ENCODE data around the gene CRYBB3.
"Not testable (repeated sequence)": the region's sequence is repeated elsewhere in the genome, so short reads cannot be mapped to it uniquely, and the experiment has no call there.

CRYBB3 gene

DNA sequence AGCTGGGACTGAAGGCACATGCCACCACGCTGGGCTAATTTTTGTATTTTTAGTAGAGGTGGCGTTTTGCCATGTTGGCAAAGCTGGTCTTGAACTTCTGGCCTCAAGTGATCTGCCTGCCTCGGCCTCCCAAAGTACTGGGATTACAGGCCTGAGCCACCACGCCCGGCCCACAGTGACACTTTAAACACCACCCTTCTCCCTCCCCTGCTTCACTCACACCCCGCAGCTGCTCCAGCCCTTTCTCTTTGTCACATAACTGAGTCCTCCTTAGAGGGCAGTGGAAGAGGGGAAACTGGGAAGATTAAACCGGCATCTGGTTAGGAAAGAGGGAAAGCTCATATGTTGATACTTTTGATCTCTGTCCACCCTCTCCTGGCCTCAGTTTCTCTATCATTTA, 4.9 kb downstream of the CRYBB3 start:
- in situ Hi-C loops (cut with MboI; ENCODE audit: low sequenced_read_pairs): not testable (repeated sequence)

DNA sequence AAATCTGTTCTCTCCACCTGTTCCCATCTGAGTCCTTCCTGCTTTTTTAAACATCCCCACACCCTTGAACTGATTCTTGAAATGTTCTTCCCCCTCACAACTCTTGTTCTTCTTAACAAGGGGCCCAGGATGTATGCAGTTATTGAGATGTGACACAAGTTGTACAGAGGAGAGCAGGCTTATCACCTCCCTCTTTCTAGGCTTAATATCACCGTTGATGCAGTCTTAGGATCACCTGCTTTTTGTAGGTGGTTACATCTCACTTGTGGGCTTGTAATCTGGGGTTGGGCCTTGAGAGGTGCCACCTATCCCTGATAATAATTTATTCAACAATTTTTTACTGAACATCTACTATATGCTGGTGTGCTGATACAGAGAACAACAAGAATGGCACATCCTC, 6.2 kb downstream of the CRYBB3 start:
- in situ Hi-C loops (cut with MboI; ENCODE audit: low sequenced_read_pairs): no loop called here

DNA sequence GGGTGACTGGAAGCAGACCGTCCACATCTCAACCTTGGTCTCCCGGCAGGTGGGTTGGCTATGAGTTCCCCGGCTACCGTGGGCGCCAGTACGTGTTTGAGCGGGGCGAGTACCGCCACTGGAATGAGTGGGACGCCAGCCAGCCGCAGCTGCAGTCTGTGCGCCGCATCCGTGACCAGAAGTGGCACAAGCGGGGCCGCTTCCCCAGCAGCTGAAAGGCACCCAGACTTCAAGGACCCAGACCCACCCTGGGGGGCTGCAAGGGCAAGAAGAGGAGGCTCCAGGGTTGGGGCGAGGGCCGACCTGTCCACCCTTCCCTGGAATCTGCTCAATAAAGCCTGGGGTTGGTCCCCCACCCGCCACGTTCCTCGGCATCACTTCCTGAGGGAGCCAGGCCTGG, 7.3 kb downstream of the CRYBB3 start:
- in situ Hi-C loops (cut with MboI; ENCODE audit: low sequenced_read_pairs): no loop called here

- in situ Hi-C loops (cut with MboI; ENCODE audit: low sequenced_read_pairs): no loop called here
Measured at GRCh38 chr22:25207553-25208157, 8.0 kb downstream of the CRYBB3 start.

GRCh38 chr22:25208328-25208727, 8.7 kb downstream of the CRYBB3 start:
- in situ Hi-C loops (cut with MboI; ENCODE audit: low sequenced_read_pairs): no loop called here

DNA sequence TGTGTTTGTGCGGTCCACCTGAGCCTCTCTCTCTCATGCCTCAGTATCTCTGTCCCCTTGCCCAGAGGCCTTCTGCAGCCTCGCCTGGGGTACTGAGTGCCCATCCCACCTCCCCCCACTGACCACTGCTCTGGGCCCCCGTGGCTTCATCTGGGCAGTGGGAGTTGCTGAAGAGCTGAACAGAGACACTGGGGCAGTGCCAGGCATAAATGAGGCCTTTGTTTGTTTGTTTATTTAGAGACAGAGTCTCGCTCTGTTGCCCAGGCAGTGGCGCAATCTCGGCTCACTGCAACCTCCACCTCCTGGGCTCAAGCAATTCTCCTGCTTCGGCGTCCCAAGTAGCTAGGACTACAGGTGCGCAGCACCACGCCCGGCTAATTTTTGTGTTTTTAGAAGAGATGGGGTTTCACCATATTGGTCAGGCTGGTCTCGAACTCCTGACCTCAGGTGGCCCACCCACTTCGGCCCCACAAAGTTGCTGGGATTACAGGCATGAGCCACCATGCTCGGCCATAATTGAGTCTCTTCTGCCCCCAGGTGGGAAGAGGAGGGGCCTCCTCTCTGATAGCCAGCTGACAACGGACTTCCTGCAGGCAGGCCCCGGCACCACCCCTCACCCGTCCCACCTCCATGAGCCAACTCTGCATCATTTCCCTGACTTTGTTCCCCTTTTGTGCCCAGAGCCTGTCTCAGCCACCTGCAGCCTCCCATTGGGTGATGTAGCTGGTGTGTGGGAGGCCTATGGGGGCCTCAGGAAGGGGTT, 9.3 kb downstream of the CRYBB3 start:
- in situ Hi-C loops (cut with MboI; ENCODE audit: low sequenced_read_pairs): no loop called here

DNA sequence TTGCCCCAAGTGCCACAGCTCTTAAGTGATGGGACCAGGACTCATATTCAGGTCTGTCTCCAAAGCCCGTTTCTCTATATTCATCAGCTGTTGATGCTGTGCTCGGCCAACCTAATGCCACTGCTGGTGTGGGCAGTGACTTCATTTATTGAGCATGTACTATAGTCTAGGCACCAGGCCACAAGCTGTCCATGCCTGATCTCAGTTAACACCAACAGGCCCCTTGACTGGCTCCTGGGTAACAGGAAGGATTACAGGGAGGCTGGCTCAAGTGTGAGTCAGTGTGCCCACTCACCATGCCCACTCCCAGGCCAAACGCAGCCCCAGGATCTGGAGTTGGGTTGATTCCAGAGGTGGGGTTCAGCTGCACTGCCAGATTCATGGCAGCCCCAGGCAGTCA, 11.1 kb downstream of the CRYBB3 start:
- in situ Hi-C loops (cut with MboI; ENCODE audit: low sequenced_read_pairs): no loop called here

DNA sequence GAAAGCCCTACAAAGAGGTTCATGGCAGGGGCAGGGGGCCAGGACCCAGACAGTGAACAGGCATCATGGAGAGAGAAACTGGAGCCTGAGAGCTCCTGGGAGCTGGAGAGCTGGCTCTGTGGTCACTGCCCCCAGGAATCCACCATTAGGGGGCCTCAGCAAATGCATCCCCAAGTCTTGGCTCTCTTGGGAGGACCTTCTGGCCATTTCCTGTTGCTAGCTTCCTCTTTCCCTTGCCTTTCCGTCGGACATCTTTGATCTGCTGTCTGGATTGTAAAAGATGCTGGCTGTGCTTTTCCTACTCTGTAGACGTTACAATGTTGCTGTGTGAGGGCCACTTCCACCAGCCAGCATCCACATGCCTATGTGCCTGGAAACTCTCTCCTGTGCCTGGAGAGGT, 12.7 kb downstream of the CRYBB3 start:
- in situ Hi-C loops (cut with MboI; ENCODE audit: low sequenced_read_pairs): no loop called here

DNA sequence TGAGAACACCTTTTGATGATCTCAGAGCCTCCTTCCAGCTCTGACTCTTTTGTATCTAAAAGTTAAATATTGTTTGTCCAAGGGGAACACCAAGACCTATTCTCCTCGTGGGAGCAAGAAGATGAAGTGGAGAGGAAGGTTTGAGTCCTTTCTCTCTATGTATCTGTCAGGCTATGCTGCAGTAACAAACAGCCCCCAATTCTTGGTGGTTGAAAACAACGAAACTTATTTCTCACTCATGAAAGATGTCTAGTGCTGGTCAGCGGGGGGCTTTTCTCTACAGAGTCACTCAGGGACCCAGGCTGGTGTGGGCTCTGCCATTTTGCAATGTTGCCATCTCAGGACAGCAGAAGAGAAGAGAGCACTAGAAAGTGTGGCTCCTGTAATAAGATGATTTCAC, 13.6 kb downstream of the CRYBB3 start:
- in situ Hi-C loops (cut with MboI; ENCODE audit: low sequenced_read_pairs): no loop called here

DNA sequence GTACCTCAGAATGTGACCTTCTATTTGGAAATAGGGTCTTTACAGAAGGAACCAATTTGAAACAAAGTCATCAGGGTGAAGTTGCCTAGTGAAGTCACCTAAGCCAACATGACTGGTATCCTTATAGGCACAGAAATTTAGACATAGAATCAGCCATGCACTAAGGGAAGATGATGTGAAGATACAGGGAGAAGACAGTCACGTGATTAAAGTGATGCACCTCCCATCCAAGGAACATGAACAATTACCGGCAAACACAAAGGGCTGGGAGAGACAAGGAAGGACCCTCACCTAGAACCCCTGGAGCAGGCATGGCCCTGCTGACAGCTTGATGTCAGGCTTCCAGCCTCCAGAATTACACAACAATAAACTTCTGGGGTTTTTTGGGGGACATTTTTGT, 16.6 kb downstream of the CRYBB3 start:
- in situ Hi-C loops (cut with MboI; ENCODE audit: low sequenced_read_pairs): no loop called here

DNA sequence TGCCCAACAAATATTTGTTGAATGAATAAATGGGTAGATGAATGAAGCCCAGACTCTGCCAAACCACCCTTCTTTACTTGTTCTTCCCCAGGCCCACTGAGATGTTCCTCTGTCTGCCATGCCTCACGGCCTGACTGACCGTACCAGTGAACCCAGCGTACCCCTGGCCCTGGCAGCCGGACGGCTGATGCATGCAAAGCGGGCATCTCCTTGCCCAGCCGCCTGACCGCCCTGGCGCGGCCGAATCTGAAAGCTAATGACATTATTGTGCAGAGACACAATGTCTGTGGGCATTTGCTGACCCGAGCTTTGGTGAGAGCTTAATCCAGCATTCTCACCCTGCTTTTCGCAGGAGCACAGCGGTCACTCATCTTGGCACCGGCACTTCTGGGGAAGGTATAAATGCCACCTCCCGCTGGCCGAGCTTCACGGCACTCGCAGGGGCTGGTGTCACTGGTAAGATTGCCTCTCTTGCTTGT, 19.6 kb downstream of the CRYBB3 start, which contains the start of gene CRYBB2:
CRYBB2 (plus strand) TSS at position 429 of the 479 bp plus-strand sequence. CDS start 1,791 bp downstream, outside the sequence.
- in situ Hi-C loops (cut with MboI; ENCODE audit: low sequenced_read_pairs): no loop called here

- in situ Hi-C loops (cut with MboI; ENCODE audit: low sequenced_read_pairs): no loop called here
Measured at GRCh38 chr22:25219948-25220442, 20.3 kb downstream of the CRYBB3 start.

DNA sequence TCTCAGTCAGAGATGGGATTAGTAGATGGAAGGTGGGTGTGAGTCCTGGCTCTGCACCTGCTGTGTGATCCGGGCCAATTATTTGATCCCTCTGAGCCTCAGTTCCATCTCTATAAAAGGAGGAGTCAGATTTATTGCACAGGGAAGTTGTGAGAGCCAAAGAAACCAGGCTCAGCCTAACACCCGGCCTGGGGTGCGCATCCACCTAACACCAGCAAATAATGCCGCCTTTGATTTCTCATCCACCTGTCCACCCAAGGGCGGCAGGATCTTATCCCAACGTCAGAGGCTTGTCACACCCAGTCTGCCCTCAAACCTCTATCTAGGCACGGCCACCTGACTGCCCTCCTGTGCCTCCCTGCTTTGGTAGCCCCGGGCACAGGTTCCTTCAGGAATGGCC, 22.1 kb downstream of the CRYBB3 start:
- in situ Hi-C loops (cut with MboI; ENCODE audit: low sequenced_read_pairs): no loop called here

GRCh38 chr22:25223269-25223850, 23.7 kb downstream of the CRYBB3 start:
- in situ Hi-C loops (cut with MboI; ENCODE audit: low sequenced_read_pairs): no loop called here

GRCh38 chr22:25228822-25229221, 29.2 kb downstream of the CRYBB3 start:
- in situ Hi-C loops (cut with MboI; ENCODE audit: low sequenced_read_pairs): no loop called here

DNA sequence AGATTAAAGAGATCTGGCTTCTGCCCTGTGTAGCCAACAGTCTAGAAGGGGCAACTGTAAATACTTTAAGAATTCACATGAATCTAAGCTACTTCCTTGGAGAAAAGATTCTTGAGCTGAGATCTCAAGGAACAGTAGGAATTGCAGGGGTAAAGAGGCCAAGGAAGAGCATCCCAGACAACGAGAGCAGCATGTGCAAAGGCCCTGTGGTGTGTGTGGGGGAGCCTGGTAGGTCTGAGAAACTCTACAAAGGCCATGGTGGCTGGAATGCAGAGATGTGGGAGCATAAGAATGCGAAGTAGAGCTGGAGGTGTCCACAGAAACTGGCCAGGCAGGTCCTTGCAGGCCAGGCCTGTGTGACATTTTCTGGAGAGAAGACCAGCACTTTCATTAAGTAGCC, 31.1 kb downstream of the CRYBB3 start:
- in situ Hi-C loops (cut with MboI; ENCODE audit: low sequenced_read_pairs): not testable (repeated sequence)

DNA sequence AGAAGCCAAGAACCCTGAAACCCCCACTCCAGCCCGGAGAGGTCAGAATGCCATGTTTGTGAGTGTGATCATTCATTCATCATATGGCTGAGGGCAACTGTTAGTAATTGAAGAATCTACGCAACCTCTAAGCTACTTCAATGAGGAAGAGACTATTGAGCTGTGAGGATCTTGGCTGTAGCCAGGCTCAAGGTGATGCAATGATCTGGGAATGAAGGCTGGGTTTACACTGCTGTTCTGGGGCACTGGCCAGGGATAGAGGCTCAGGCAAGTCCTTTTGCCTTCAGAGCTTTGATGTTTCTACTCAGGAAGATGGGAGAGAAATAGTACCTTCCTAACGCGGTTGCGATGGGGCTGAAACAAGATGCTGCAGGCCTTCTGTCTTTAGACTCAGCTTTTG, 32.6 kb downstream of the CRYBB3 start:
- in situ Hi-C loops (cut with MboI; ENCODE audit: low sequenced_read_pairs): no loop called here

DNA sequence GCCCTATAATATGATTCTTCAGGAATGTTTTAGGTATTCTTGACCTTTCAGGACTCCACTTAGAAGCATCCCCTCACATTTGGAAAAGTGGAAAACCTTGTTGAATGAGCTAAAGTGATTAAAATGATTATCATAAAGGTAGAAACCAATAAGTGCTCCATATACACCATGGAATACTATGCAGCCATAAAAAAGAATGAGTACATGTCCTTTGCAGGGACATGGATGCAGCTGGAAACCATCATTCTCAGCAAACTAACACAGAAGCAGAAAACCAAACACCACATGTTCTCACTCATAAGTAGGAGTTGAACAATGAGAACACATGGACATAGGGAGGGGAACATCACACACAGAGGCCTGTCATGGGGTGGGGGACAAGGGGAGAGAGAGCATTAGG, 34.0 kb downstream of the CRYBB3 start:
- in situ Hi-C loops (cut with MboI; ENCODE audit: low sequenced_read_pairs): not testable (repeated sequence)

DNA sequence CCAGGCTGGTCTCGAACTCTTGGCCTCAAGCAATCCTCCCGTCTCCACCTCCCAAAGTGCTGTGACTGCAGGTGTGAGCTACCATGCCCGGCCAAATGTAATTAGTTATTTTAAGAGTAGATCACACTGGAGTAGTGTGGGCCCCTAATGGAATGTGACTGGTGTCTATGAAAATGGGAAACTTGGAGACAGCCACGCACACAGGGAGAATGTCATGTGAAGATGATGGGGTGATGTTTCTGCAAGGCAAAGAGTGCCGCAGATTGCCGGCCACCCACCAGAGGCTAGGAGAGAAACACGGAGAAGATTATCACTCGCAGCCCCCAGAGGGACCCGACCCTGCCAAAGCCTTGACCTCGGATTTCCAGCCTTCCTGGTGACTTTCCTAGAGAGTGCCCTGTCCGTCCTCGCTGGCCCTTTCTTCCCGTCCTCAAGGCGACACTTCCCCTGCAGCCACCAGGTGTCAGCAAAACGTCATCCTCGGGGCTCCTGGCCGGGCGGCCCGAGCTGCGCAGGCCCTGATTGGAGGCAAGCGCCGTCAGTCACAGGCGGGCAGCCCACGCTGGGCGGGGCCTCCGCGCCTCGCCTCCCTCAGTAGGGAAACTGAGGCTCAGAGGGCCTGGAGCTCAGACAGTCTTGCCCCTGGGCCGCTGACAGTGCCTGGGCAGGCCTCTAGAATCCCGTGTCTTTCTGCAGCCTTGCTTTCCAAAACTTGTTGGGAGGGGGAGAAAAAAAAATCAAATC, 36.1 kb downstream of the CRYBB3 start:
- in situ Hi-C loops (cut with MboI; ENCODE audit: low sequenced_read_pairs): no loop called here

- in situ Hi-C loops (cut with MboI; ENCODE audit: low sequenced_read_pairs): no loop called here
Measured at GRCh38 chr22:25236417-25236816, 36.8 kb downstream of the CRYBB3 start.

DNA sequence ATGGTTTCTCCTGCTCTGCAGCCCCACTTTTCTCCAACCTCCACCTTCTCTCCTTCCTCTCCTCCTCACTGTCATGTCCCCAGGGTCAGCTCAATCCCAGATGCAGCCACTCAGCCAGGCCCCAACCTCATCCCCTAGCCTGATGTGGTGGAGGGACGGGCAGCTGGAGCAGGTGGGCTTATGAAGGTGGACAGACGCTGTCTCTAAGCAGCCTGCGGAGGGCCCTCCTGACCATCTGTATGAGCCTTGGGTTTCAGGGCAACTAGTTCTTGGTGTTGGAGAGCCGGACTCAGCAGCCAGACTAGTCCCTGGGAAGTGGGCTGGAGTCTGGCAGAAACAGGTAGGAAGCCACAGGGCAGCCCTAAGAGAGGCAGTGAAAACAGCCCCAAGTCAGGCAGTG, 37.8 kb downstream of the CRYBB3 start:
- in situ Hi-C loops (cut with MboI; ENCODE audit: low sequenced_read_pairs): no loop called here
